ENCODE results near the gene PSMD13. TPM values are rescaled to one million over a fixed set of nuclear protein-coding genes. Genes with fewer than 3 reads are reported as not detected.
"Not testable (repeated sequence)": the region's sequence is repeated elsewhere in the genome, so short reads cannot be mapped to it uniquely, and the experiment has no call there.

Gene PSMD13
- polyA plus RNA-seq, 3 donors from 2014 or later = 257 to 353 (median 345) TPM

GRCh38 chr11:281486-282161, 44.8 kb downstream of the PSMD13 start:
- no peaks in the 10 kb centered on the region for H3K9me3 Mint-ChIP-seq
- no peak for DNase-seq
- peak overlapping the region; percentile 79 to 86 (median 82) for H3K4me3 Mint-ChIP-seq
- H3K4me1 Mint-ChIP-seq = peaks cover 45 to 54% of the 10 kb centered on the region in 2 donors
- peaks cover 11 to 21% (median 14%) of the 10 kb centered on the region in 3 donors for H3K27me3 Mint-ChIP-seq (ENCODE audit: low read depth in 3 of 3)
- peaks cover 4 to 9% (median 4%) of the 10 kb centered on the region in 3 donors for H3K36me3 Mint-ChIP-seq
- H3K27ac Mint-ChIP-seq = peak overlapping the region in 2 of 6 donors; percentile 36 to 53

GRCh38 chr11:282171-282570, 45.4 kb downstream of the PSMD13 start:
- peak overlapping the region; percentile 63 to 86 (median 82) for H3K4me3 Mint-ChIP-seq
- H3K9me3 Mint-ChIP-seq = no peaks in the 10 kb centered on the region
- peak overlapping the region in 2 of 6 donors; percentile 29 to 30 for H3K27ac Mint-ChIP-seq
- peaks cover 4 to 5% (median 4%) of the 10 kb centered on the region in 3 donors for H3K36me3 Mint-ChIP-seq
- DNase-seq = no peak
- H3K4me1 Mint-ChIP-seq = peaks cover 47 to 54% of the 10 kb centered on the region in 2 donors
- H3K27me3 Mint-ChIP-seq (ENCODE audit: low read depth in 3 of 3) = peaks cover 12 to 25% (median 14%) of the 10 kb centered on the region in 3 donors

GRCh38 chr11:282630-283360, 46.0 kb downstream of the PSMD13 start:
- DNase-seq = no peak
- no peaks in the 10 kb centered on the region for H3K9me3 Mint-ChIP-seq
- H3K4me3 Mint-ChIP-seq = peak overlapping the region; percentile 43 to 86 (median 66)
- H3K27ac Mint-ChIP-seq = peak overlapping the region in 3 of 6 donors; percentile 15 to 51 (median 30)
- H3K27me3 Mint-ChIP-seq (ENCODE audit: low read depth in 3 of 3) = peaks cover 12 to 22% (median 14%) of the 10 kb centered on the region in 3 donors
- peaks cover 4 to 5% (median 4%) of the 10 kb centered on the region in 3 donors for H3K36me3 Mint-ChIP-seq
- H3K4me1 Mint-ChIP-seq = peaks cover 43 to 51% of the 10 kb centered on the region in 2 donors

- peak overlapping the region in 2 of 5 donors; percentile 32 to 55 for H3K4me3 Mint-ChIP-seq
- H3K27me3 Mint-ChIP-seq (ENCODE audit: low read depth in 3 of 3) = peaks cover 12 to 25% (median 16%) of the 10 kb centered on the region in 3 donors
- H3K4me1 Mint-ChIP-seq = peaks cover 44 to 49% of the 10 kb centered on the region in 2 donors
- H3K27ac Mint-ChIP-seq = peak overlapping the region in 2 of 6 donors; percentile 39 to 49
- peaks cover 4 to 5% (median 4%) of the 10 kb centered on the region in 3 donors for H3K36me3 Mint-ChIP-seq
- no peak for DNase-seq
- no peaks in the 10 kb centered on the region for H3K9me3 Mint-ChIP-seq
Measured at GRCh38 chr11:283405-284104, 46.8 kb downstream of the PSMD13 start.

- Mint-ChIP-seq H3K36me3 (peaks cover 4 to 5% (median 4%) of the 10 kb centered on the region in 3 donors), H3K9me3 (no peaks in the 10 kb centered on the region), H3K27me3 (ENCODE audit: low read depth in 3 of 3) (peaks cover 12 to 22% (median 16%) of the 10 kb centered on the region in 3 donors), H3K27ac (no peak overlapping the region), H3K4me1 (peaks cover 42 to 47% of the 10 kb centered on the region in 2 donors), H3K4me3 (no peak overlapping the region)
- DNase-seq = no peak
Measured at GRCh38 chr11:284105-285020, 47.6 kb downstream of the PSMD13 start.

GRCh38 chr11:285021-285893, 48.5 kb downstream of the PSMD13 start:
- Mint-ChIP-seq H3K4me1 (peaks cover 49 to 53% of the 10 kb centered on the region in 2 donors), H3K9me3 (no peaks in the 10 kb centered on the region), H3K4me3 (peak overlapping the region in 1 of 5 donors; percentile 38), H3K27me3 (ENCODE audit: low read depth in 3 of 3) (peaks cover 12 to 23% (median 16%) of the 10 kb centered on the region in 3 donors), H3K27ac (no peak overlapping the region), H3K36me3 (peaks cover 4 to 5% (median 4%) of the 10 kb centered on the region in 3 donors)
- no peak for DNase-seq

- Mint-ChIP-seq H3K27ac (peak overlapping the region in 1 of 6 donors; percentile 72), H3K9me3 (no peaks in the 10 kb centered on the region), H3K36me3 (peaks cover 4 to 5% (median 4%) of the 10 kb centered on the region in 3 donors), H3K27me3 (ENCODE audit: low read depth in 3 of 3) (peaks cover 10 to 21% (median 16%) of the 10 kb centered on the region in 3 donors), H3K4me3 (peak overlapping the region in 1 of 5 donors; percentile 38), H3K4me1 (peaks cover 51 to 56% of the 10 kb centered on the region in 2 donors)
- DNase-seq = no peak
Measured at GRCh38 chr11:285894-286220, 49.1 kb downstream of the PSMD13 start.

GRCh38 chr11:286977-287820, 50.4 kb downstream of the PSMD13 start:
- not testable (repeated sequence) for H3K9me3 Mint-ChIP-seq, H3K36me3 Mint-ChIP-seq, DNase-seq
- H3K27me3 Mint-ChIP-seq (ENCODE audit: low read depth in 3 of 3) = peaks cover 8 to 15% (median 9%) of the 10 kb centered on the region in 3 donors
- peak overlapping the region; percentile 9 to 94 (median 78) for H3K27ac Mint-ChIP-seq
- peaks cover 44 to 49% of the 10 kb centered on the region in 2 donors for H3K4me1 Mint-ChIP-seq
- peak overlapping the region; percentile 84 to 90 (median 88) for H3K4me3 Mint-ChIP-seq

- no peak for DNase-seq
- peak overlapping the region; percentile 84 to 90 (median 88) for H3K4me3 Mint-ChIP-seq
Measured at GRCh38 chr11:287821-288477, 51.2 kb downstream of the PSMD13 start.

DNA sequence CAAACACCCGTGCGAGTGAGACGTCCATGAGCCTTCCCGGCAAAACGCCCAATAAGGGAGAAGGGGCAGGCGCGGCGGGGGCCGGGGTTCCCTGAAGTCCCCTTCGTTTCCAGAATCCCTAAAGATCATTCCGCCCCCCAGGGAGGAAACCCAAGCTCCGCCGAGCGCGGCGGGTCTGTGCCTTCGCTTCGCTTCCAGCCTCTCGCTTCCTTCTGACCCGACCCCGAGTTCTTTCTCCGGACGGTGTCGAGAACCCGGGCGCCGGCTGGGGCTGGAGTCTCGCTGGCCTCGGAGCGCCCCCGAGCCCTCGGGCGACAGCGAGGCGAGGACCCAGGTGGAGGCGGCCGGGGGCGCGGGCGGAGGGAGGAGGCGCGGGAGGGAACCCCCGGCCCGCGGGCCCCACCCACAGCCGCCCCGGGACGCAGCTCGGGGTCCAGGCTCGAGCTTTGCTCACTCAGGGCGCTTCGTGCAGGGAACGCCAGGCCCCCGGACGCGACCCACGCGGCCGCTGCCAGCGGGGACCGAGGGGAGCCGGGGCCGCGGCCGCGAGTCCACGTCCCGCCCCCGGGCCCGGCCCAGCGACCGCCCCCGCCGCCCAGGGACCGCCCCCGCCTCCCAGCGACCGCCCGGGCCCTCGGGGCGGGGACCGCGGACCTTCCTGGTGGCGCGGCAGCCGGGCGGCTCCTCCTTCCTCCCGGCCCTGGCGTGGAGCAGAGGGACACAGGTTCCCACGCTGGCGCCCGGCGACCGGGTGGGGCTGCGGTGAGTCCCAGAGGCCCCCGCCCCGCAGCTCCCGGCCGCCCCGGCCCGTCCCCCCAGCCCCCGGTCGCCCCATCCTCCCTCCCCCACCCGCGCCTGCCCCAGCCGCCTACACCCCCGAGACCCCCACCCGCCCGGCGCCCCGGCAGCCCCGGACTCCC, 52.0 kb downstream of the PSMD13 start, which contains the start of gene PGGHG:
TSS of gene PGGHG (plus strand) at position 649 of the 920 bp plus-strand sequence. CDS start 691 bp downstream, outside the sequence.
- H3K36me3 Mint-ChIP-seq = peaks cover 0 to 5% (median 0%) of the 10 kb centered on the region in 3 donors
- peak; percentile 70 to 80 (median 75) for DNase-seq
- H3K4me1 Mint-ChIP-seq = peaks cover 32 to 35% of the 10 kb centered on the region in 2 donors
- H3K9me3 Mint-ChIP-seq = no peaks in the 10 kb centered on the region
- peak within 1 kb of the TSS; percentile 85 to 90 (median 88) for H3K4me3 Mint-ChIP-seq
- peaks cover 5 to 15% (median 7%) of the 10 kb centered on the region in 3 donors for H3K27me3 Mint-ChIP-seq (ENCODE audit: low read depth in 3 of 3)
- H3K27ac Mint-ChIP-seq = peak within 1 kb of the TSS; percentile 62 to 95 (median 88)

More at GRCh38 chr11:287821-288477, 51.2 kb downstream of the PSMD13 start:
- H3K27ac Mint-ChIP-seq = peak overlapping the region in 5 of 6 donors; percentile 59 to 95 (median 87)
- H3K4me1 Mint-ChIP-seq = peaks cover 37 to 42% of the 10 kb centered on the region in 2 donors
- peaks cover 8 to 15% (median 8%) of the 10 kb centered on the region in 3 donors for H3K27me3 Mint-ChIP-seq (ENCODE audit: low read depth in 3 of 3)
- peaks cover under 1 to 5% (median under 1%) of the 10 kb centered on the region in 3 donors for H3K36me3 Mint-ChIP-seq
- H3K9me3 Mint-ChIP-seq = no peaks in the 10 kb centered on the region
